ENCODE measurements around the gene IDH3A.

Gene IDH3A

GRCh38 chr15:78170848-78171773 lies 21.9 kb downstream of the IDH3A start:
- ATAC-seq = no peak
- TF ChIP-seq TSHZ2 (CRISPR knock-in tag; IDR thresholded peaks at IDR 0.05) = no peak
- no peak for TF ChIP-seq GLIS3 (CRISPR knock-in tag; IDR thresholded peaks at IDR 0.05)
- no peak for TF ChIP-seq ZNF70 (CRISPR knock-in tag; IDR thresholded peaks at IDR 0.05)
- TF ChIP-seq ZFP30 (CRISPR knock-in tag; IDR thresholded peaks at IDR 0.05) = no peak
- no peak for TF ChIP-seq PPARA (CRISPR knock-in tag; IDR thresholded peaks at IDR 0.05; ENCODE audit: borderline replicate concordance)
- no peak for TF ChIP-seq BACH2 (CRISPR knock-in tag; IDR thresholded peaks at IDR 0.05; ENCODE audit: borderline replicate concordance)
- no peak for TF ChIP-seq ZNF8 (CRISPR knock-in tag; IDR thresholded peaks at IDR 0.05)
- TF ChIP-seq TCF4 (CRISPR knock-in tag; IDR thresholded peaks at IDR 0.05; ENCODE audit: borderline replicate concordance) = no peak

GRCh38 chr15:78171864-78172472 lies 22.8 kb downstream of the IDH3A start:
- no peak for ATAC-seq
- TF ChIP-seq ISL1 (CRISPR knock-in tag; IDR thresholded peaks at IDR 0.05) (no peak), ZNF70 (CRISPR knock-in tag; IDR thresholded peaks at IDR 0.05) (no peak), ZFP3 (CRISPR knock-in tag; IDR thresholded peaks at IDR 0.05) (no peak), PPARA (CRISPR knock-in tag; IDR thresholded peaks at IDR 0.05; ENCODE audit: borderline replicate concordance) (no peak), POU6F1 (CRISPR knock-in tag; IDR thresholded peaks at IDR 0.05; ENCODE audit: borderline replicate concordance, low read depth) (no peak), CSRNP3 (CRISPR knock-in tag; IDR thresholded peaks at IDR 0.05) (no peak), TOX (CRISPR knock-in tag; IDR thresholded peaks at IDR 0.05; ENCODE audit: borderline replicate concordance) (no peak), TCF4 (CRISPR knock-in tag; IDR thresholded peaks at IDR 0.05; ENCODE audit: borderline replicate concordance) (no peak), ZC3H10 (CRISPR knock-in tag; IDR thresholded peaks at IDR 0.05) (no peak), CSDC2 (CRISPR knock-in tag; IDR thresholded peaks at IDR 0.05) (no peak), SNAI2 (CRISPR knock-in tag; IDR thresholded peaks at IDR 0.05) (no peak), RARB (CRISPR knock-in tag; IDR thresholded peaks at IDR 0.05) (no peak)

- no peak for ATAC-seq
- TF ChIP-seq CREB5 (CRISPR knock-in tag; IDR thresholded peaks at IDR 0.05; ENCODE audit: low read depth) = no peak
- TF ChIP-seq ZFP30 (CRISPR knock-in tag; IDR thresholded peaks at IDR 0.05) = no peak
- no peak for TF ChIP-seq ESRRG (CRISPR knock-in tag; IDR thresholded peaks at IDR 0.05)
- no peak for TF ChIP-seq CSRNP3 (CRISPR knock-in tag; IDR thresholded peaks at IDR 0.05)
- TF ChIP-seq ZC3H10 (CRISPR knock-in tag; IDR thresholded peaks at IDR 0.05) = no peak
- TF ChIP-seq POU6F1 (CRISPR knock-in tag; IDR thresholded peaks at IDR 0.05; ENCODE audit: borderline replicate concordance, low read depth) = no peak
- no peak for TF ChIP-seq OSR1 (CRISPR knock-in tag; IDR thresholded peaks at IDR 0.05)
- TF ChIP-seq ZNF70 (CRISPR knock-in tag; IDR thresholded peaks at IDR 0.05) = no peak
- TF ChIP-seq ISL1 (CRISPR knock-in tag; IDR thresholded peaks at IDR 0.05) = no peak
- TF ChIP-seq PATZ1 (CRISPR knock-in tag; IDR thresholded peaks at IDR 0.05; ENCODE audit: borderline replicate concordance) = no peak
- TF ChIP-seq GLIS3 (CRISPR knock-in tag; IDR thresholded peaks at IDR 0.05) = no peak
- TF ChIP-seq ZNF8 (CRISPR knock-in tag; IDR thresholded peaks at IDR 0.05) = no peak
- no peak for TF ChIP-seq TOX (CRISPR knock-in tag; IDR thresholded peaks at IDR 0.05; ENCODE audit: borderline replicate concordance)
- TF ChIP-seq PPARA (CRISPR knock-in tag; IDR thresholded peaks at IDR 0.05; ENCODE audit: borderline replicate concordance) = no peak
Observed at GRCh38 chr15:78174401-78174800, 25.2 kb downstream of the IDH3A start.

All from SK-N-SH treated with all-trans-retinoic acid at 6 μM for 48 hours (cell line).